Activated CD4-positive, alpha-beta T cell treated with anti-CD3 and anti-CD28 coated beads, Interleukin-2, amount 50 U/mL, for 16 hours (primary cell): ENCODE measurements around the gene RHEBL1.
"Not testable (repeated sequence)": the region's sequence is repeated elsewhere in the genome, so short reads cannot be mapped to it uniquely, and the experiment has no call there.

Experiments used
- DNase-seq: peaks from one replicate; pipeline ENCODE4 v3.0.0-alpha.2; 2020

Gene RHEBL1

DNA sequence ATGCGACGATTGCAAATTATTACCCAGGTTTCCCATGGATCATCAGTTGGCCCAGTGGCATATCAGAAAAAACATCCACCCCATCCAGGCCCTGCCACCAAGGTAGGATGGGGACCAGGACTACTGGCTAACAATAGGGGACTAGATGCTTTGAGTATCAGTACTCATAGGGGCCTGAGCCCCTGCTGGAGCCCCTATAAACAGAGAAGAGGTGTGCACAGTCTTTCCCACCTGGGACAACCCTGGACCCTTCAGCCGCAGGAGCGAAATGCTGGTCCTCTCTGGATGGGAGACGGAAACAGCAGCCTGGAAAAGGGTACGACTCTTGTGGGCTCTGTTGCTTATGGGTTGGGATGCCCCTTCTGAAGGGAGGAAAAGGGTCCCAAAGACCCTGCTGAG, 19.2 kb upstream of the RHEBL1 start:
- DNase-seq = no peak

DNA sequence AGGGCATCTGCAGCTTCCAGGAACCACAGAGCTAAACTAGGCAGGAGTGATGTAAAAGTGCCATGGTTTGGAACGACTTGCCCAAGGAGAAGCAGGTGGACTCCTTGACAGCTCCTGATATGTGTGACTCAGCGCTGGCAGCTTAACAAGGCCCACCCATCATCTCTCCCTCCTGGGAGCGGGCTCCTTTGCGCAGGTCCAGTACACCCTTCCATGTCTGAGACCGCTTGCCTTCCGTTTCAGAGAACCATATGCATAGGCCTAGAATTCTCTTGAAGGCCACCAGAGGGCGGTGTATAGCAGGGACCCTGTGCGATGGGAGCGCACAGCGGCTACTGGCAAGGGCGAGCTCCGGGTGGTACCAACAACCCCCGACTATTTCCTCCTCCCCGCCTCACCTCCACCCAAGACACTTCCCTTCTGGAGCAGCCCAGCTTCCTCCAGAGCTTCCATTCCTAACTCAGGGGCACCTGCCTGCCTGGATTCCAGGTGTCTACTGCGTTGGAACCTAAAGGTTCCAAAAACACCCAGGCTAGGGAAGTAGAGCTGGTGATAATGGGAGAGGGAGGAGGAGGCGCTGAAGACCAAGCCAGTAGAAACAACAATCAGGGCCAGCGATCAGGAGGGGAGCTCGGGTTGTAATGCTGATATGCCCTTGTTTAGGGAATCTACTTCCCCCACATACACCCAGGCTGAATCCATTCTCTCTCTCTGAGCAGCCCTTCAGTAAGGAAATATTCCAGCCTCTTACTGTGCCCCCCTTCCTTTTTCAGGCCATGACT, 18.6 kb upstream of the RHEBL1 start:
- peak; percentile 87 for DNase-seq

DNA sequence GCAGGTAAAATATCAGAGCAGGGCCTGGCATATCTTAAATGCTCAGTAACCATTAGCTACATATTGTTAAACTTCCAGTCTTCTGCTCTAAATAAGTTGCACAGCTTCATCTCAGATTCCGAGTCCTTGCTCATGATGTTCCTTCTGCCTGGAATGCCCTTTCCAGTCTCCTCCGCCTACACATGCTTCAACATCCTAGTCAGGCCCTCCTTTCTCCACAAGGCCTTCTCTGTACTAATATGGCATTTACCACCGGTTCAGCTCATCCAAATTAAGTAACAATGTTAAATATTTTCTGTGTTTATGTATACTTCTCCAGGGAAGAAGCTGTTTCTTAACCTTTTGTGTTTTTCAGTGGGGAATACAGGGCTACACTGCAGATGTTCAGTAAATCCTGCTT, 16.3 kb upstream of the RHEBL1 start:
- DNase-seq = no peak

DNA sequence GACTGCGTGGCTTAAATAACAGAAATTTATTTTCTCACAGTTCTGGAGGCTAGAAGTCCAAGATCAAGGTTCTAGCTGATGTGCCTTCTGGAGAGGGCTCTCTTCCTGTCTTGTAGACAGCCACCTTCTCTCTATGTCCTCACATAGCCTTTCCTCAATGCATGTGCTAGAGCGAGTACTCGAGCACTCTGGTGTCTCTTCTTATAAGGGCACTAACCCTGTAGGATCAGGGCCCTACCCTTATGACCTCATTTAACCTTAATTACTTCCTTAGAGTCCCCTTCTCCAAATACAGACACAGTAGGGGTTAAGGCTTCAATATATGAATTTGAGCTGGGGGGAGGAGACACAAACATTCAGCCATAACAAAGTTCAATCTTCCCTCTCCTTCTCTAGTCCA, 14.7 kb upstream of the RHEBL1 start:
- DNase-seq = no peak

DNA sequence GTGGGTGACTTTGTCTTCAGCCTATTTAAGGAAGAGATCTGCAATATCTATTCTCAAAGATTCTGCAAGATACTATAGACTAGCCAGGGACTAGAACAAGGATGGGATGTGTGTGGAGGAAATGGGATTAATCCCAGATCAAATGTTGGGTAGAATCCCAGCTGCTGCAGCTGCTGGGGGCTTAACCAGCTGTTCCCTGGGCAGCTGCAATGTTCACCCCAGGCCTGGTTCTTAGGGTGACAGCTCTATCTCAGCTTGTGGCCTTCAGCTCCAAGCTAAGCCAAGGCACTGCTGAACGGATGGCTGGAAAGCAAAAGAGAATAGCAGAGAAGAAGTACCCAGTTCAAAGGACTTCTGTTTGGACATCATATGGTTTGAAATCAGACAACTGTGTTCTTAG, 10.0 kb upstream of the RHEBL1 start:
- no peak for DNase-seq

DNA sequence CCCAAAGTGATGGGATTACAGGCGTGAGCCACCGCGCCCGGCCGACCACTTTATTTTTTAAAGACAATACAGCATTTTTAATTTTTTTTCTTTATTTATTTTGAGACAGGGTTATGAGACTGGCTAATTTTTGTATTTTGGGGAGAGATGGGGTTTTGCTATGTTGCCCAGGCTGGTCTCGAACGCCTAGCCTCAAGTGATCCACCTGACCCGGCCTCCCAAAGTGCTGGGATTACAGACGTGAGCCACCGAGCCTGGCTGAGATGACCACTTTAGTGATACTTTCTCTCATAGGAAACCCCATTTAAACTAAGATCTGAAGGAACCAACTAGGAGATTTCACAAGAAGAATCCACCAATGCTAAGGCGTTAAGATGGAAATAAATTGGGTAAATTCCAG, 1.2 kb upstream of the RHEBL1 start:
- no peak for DNase-seq

DNA sequence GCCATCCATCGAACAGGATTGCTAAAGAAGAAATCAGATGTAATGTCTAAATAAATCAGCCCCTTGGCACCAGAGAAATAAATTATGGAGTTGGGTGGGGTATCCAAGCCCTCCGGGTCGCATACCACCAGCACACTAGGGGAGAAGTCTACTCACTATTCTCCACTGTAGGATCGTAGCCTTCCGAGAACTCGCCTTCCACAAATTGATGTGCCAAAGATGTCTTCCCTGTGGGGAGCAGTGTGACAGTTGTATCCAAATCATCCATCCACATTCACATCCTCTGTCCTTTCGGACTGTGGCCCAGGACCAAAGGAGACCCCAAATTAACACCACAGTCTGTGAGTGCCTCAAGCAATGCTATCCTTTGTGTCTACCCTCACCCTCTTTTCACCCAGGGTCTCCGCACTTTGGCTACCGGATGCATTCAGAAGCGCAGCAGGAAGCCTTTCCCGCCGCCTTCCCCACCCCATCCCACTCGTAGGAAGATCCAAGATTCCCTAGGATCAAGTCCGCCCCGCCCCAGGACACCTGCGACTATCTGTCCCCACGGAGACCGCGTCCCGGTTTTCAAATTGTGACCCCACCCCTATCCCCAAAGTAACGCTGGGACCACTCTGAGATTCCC, 786 bp downstream of the RHEBL1 start:
- no peak for DNase-seq

DNA sequence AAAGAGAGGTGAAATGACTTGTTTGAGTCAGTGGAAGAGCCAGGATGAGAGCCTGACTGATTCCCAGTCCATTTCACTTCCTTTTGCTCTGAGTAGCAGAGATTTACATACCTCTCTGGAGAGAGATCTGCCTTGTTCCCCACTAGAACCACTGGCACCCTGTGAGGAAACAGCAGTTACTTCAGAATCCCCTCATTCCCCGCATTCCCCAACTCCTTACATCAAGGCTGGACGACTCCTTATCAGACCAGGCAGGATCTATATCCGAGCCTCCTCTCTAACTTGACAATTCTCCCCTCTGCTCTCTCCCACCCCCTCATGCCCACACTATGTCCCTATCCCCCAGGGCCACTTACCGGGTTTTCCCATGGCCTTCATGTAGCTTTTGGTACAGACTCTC, 3.7 kb downstream of the RHEBL1 start:
- no peak for DNase-seq

DNA sequence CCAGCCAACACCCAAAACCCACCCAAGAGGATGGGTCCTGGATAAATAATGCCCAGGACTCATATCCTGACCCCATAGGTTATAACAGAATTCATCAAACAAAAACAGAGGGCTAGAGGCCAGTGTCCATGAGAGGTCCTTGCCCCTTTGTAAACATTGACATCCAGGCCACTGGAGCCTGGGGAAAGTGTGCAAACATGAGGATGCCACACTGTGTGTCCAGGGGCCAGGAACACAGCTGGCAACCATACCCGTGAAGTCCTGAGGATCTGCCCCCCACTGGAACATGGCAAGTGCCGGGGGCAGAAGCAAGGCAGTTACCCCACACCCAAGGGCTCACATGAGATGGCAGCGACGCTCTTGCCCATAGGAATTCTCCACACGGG, 5.0 kb downstream of the RHEBL1 start:
- DNase-seq = no peak

DNA sequence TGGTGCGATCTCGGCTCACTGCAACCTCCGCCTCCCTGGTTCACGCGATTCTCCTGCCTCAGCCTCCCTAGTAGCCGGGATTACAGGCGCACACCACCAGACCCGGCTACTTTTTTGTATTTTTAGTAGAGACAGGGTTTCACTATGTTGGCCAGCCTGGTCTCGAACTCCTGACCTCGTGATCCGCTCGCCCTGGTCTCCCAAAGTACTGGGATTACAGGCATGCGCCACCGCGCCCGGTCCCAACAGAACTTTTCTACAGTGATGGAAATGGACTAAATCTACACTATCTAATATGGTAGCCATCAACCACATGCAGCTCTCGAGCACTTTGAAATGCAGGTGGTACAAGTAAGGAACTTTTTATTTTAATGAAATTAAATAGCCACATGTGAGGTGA, 7.9 kb downstream of the RHEBL1 start:
- DNase-seq = not testable (repeated sequence)

DNA sequence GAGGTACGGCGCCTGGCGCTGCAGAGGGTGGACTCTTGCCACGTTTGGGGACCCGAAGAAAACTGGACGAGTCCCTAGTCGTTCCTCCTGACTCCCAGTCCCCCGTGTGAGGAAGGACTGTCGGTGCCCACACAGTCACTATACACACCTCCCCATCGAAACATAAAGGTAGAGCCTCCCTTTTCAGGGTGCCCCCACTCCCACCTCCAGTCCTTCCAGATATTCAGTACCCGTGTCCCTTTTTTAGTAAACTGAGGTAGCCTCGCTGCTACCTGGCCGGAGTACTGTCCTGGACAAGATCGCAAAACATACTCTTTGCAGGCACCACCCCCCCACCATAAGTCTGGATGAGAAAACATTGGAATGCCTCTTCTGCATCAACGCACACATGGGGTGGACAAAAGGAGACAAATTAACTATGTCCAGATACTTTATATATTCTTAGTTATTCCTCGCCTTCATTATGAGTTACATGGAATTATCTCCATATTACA, 8.6 kb downstream of the RHEBL1 start:
- no peak for DNase-seq

DNA sequence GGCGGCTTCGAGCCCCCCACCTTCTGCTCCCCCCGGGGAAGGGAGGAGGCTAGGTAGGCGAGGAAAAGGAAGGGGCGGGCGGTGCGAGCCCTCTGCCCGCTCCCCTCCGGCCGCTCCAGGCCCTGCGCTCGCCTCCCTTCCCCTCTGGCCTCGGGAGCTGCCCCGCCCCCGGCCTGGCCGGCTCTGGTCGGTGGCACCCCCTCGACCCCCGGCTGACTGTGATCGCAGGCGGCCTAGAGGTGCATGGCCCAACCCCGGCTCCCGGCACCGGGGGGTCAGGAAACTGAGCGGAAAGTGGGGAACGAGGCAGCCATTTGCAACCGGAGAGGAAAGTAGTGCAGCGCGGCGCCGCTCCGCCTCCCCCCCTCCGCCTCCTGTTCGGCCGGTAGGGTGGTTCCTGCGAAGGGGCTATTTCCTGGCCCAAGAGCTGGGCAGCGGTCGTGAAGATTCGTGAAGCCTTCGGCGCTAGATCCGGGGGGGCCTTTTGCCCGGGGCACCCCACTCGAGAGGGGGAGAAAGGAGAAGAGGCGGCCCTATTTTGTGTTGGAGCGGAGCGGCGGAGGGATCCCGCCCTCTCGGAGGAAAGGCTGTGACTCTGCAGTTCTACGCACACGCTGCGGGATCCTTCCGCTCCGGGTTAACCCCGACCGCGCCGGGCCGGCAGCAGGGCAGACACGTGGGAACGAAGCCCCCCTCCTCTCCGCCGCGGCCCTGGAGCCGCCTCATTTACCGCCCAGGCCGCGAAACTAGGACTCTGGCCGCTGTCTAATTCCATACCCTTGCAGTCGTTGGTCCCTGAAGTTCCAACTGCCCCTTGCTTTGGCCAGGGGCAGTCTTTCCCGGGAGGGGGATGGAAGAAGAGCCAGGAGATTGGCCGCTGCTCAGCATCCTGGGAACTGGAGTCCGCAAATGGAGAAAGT, 9.3 kb downstream of the RHEBL1 start, which contains the start of gene KMT2D:
KMT2D (minus strand) TSS at position 558 of the 920 bp plus-strand sequence. CDS start 5,470 bp downstream, outside the sequence.
- peak; percentile 92 for DNase-seq

DNA sequence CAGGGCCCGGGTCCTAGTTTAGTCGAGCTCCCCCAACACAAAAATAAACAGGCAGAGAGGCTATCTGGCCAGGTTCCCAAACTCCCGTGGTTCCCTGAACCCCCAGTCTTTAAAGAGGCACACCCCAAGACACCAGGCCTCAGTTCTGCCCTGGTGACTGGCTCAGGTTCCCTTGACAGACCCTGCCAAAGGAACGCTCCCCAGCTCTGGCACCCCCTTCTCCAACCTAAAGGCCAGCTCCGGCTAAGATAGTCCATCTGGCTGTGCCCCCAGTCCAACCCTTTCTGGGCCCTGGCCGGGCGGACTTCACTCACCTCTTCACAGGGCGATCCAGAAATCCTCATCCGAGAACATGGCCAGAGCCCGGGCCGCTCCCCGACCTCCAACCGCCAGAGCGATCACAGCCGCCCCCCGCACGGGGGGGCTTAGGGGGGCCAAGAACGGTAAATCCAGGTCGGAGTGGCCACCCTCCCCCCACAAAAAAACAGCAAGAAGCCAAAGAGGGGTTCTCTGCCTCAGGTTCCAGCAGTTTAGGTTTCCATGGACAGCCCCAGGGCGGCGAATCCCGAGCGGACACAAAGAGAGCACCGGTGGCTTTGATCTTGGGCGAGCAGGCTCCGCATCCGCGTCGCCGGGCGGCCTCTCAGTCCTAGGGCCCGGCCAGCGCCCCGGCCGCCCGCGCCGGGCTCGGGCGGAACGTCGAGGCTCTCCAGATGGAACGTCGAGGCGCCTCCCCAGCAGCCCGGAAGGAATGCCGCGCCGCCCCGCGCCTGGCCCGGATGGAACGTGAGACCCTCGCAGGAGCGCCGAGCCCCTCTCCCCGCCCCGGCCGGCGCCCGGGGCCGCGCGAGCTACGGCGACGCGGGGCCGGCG, 10.2 kb downstream of the RHEBL1 start:
- no peak for DNase-seq

DNA sequence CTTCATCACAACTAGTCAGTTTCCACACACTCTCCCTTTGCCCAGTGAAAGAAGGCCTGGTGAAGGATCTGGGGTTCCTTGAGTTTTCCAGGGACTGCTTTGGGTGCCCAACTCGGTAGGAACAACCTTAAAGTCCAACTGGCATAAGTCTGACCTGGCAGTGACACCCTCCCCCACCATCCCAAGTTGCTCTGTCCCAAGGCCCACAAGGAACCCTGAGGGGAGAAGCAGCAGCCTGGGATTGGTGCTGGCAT, 10.8 kb downstream of the RHEBL1 start:
- DNase-seq = no peak

DNA sequence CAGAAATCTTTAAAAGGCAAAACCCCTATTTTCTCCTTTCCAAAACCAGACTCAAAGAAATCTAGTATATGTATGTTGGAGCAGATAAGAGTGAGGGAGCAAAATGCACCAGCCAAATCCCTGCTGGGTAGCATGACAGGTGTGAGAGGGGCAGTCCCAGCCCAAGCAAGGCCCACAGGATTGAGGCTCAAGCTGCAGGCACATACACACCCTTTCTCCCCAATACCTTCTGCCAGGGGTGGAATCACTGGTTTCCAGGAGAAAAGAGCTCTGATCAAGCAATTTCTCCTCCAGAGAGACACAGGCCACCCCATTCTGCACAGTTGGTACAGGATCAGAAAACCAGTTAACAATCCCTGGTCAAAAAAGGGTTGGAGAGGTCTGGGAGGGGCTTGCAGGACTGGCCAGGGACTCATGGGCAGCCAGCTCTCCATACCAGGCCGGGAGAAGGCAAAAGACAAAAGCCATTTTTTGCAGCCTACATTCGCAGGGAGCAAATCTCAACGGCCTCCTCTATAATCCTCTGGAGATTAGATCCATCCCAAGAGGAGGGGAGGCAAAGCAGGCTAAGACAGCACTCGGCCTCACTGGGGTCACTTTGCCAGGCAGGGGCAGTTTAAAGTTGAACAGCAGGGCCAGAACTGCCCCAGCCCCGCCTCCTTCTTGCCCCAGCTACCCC, 11.3 kb downstream of the RHEBL1 start:
- DNase-seq = no peak

DNA sequence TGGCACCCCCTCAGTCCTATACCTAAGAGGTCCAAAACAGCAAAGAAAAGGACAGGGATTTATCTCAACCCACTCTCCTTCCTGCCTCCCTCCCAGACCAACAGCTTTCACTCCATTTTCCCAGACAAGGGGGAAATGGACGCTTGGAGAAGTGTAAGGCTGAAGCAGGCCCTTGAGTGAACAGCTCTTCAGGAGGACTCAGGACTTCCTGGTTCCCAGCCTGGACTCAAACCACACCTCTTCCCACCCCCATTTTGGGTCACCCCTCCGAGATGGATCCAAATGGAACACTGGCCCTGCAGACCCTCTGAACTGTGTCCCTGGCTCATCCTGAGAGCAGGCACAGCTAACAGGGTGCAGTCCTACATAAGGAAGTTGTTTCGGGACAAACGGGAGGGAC, 11.9 kb downstream of the RHEBL1 start:
- DNase-seq = no peak

DNA sequence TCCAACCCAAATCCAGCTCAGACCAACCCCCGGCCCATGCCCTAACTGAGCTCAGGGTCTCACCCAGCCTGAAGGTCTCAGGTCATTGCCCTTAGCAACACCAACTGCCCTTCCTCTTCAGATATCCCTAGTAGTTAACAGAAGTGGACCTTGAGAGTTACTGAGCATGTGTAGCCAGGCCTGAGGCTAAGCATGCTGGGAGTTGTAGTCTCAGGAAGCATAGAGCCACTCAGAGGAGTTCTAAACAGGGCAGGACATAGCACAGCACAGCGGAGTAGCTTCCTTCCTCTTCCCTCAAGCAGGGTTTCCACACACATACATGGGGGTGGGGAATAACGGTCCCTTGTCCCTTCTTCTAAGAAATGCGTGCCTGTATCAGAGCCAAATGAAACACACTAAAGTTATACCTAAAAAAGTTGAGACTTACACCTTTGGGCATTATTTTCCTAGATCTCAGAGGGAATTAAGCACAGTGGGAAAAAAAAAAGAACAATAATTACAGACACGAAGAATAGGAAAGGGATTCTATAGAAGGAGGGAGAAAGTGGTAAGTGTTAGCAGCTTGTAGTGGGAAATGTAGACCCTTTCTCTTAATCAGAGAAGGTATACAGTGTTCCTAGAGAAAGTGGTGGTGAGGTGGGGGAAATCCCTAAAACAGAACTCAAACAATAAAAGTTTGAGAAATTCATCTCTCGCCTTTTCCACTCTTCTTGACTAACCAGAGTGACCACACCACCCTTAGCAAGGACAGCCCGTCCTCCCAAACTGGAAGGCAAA, 13.6 kb downstream of the RHEBL1 start:
- peak; percentile 83 for DNase-seq

DNA sequence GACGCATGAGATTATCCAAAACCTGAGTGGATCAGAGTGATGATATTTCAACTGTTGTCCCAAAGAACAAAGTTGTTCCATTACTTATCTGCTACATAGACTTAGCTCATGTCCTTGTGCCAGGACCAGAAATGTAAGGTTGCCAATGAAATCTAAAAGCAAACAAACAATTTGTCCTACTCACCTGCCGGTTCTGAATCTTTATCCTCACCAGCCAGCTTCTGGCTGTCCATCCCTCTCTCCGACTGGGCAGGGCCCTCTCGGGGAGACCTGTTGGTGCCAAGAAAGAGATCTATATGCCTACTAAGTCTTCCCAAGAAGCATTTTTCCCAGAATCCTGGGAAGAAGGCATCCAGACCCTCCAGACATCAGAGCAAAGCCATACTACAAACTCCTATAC, 14.7 kb downstream of the RHEBL1 start:
- DNase-seq = no peak

DNA sequence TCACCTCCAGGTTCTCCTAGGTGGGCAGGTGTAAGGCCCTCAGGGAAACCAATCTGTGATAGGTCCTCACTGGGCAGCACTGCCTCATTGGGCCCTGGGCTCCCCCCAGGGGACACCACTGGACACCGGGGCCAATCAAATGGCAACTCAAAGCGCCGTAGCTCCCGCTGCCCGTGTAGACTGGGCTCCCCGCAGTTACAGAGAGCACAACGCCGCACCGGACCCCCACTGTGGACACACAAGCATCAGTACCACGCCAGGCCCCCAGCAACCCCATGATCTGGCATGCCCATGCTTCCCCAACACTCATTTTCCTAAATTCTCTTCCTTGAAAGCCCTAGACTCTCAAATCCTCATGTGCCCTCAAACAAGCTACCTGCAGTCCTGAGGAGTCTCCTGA, 15.3 kb downstream of the RHEBL1 start:
- DNase-seq = no peak

DNA sequence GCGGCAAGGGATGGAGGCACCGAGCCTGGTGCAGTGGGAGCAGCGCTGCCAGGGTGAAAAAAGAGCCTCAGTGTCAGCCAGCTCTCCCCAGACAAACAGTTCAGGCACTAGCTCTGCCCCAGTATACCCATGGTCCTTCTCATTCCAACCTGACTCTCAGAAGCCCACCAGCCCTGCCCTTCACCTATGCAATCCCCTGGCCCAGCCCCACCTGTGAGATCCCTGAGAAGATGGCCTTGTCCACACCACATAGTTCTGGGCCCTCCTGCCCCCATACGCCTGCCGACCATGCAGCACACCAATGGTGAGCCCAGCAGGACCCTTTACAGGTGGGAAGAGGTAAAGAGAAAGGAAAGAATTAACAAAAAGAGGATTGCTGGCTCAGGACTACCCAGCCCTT, 15.7 kb downstream of the RHEBL1 start:
- DNase-seq = no peak
